Hepatocyte (in vitro differentiated cells): Measurements from ENCODE around the gene UBN1. TPM values are rescaled to one million over a fixed set of nuclear protein-coding genes. Genes with fewer than 3 reads are reported as not detected.

ENCODE experiments used
- DNase-seq: peaks from one replicate; pipeline ENCODE4 v3.0.0-alpha.2; 2016; ENCODE audit warnings: low spot score
- H2AFZ ChIP-seq: fragments of 200-600 bp; sonication (generic); 2 replicates; pipeline ENCODE4 v1.6.0; 2016; ENCODE audit warnings: antibody characterized with exemption, mild to moderate bottlenecking
- H3K27ac ChIP-seq: fragments of 200-600 bp; sonication (generic); 2 replicates; pipeline ENCODE4 v1.5.1; 2016; ENCODE audit warnings: mild to moderate bottlenecking
- H3K27me3 ChIP-seq: fragments of 200-600 bp; sonication (generic); 2 replicates; pipeline ENCODE4 v1.6.1; 2016
- H3K36me3 ChIP-seq: fragments of 200-600 bp; sonication (generic); replicated peaks from 2 replicates; pipeline ENCODE4 v1.5.1; 2016; ENCODE audit warnings: low read depth; ENCODE audit not compliant: insufficient read depth
- H3K4me1 ChIP-seq: fragments of 200-600 bp; sonication (generic); 2 replicates; pipeline ENCODE4 v1.5.1; 2016; ENCODE audit warnings: mild to moderate bottlenecking, moderate library complexity; ENCODE audit not compliant: insufficient read depth
- H3K4me2 ChIP-seq: fragments of 200-600 bp; sonication (generic); 2 replicates; pipeline ENCODE4 v1.6.0; 2016
- H3K4me3 ChIP-seq: fragments of 200-600 bp; sonication (generic); 2 replicates; pipeline ENCODE4 v1.5.1; 2016; ENCODE audit warnings: mild to moderate bottlenecking
- H3K79me2 ChIP-seq: fragments of 200-600 bp; sonication (generic); 2 replicates; pipeline ENCODE4 v1.6.0; 2017; ENCODE audit warnings: mild to moderate bottlenecking
- H3K9me2 ChIP-seq: fragments of 200-600 bp; sonication (generic); replicated peaks from 2 replicates; pipeline ENCODE4 v1.6.0; 2017; ENCODE audit warnings: mild to moderate bottlenecking; ENCODE audit not compliant: insufficient read depth
- H3K9me3 ChIP-seq: fragments of 200-600 bp; sonication (generic); 2 replicates; pipeline ENCODE4 v1.5.1; 2016; ENCODE audit warnings: low read depth, mild to moderate bottlenecking
- H4K20me1 ChIP-seq: fragments of 200-600 bp; sonication (generic); 2 replicates; pipeline ENCODE4 v1.6.0; 2016; ENCODE audit warnings: mild to moderate bottlenecking; ENCODE audit not compliant: insufficient read depth, poor library complexity, severe bottlenecking
- EZH2 ChIP-seq: fragments of 200-600 bp; sonication (generic); IDR thresholded peaks from 2 replicates; pipeline ENCODE4 v1.6.1; 2016; ENCODE audit warnings: antibody characterized with exemption, mild to moderate bottlenecking, borderline replicate concordance
- EZH2phosphoT487 ChIP-seq: fragments of 200-600 bp; sonication (generic); IDR thresholded peaks from one replicate; pipeline ENCODE4 v1.6.1; 2018; ENCODE audit warnings: antibody characterized with exemption, mild to moderate bottlenecking, low read depth, moderate library complexity; ENCODE audit not compliant: unreplicated experiment, severe bottlenecking
- WGBS: methylation state at CpG from one replicate; pipeline ENCODE4 v1.1.6; 2016; ENCODE audit warnings: low lambda C conversion rate; ENCODE audit errors: missing lambda C conversion rate; 5-methylcytosine and 5-hydroxymethylcytosine counted together
- polyA plus RNA-seq: library from polyadenylated mRNA; unstranded; fragments of >200 nt; fragmentation: Nextera tagmentation; extraction: Ambion mirVana; gene quantifications from 2 replicates; pipeline ENCODE4 v1.2.1, GENCODE V29; 2016
- total RNA-seq: library from RNA; depleted of rRNA; stranded (reverse); fragments of >200 nt; gene quantifications from 2 replicates; pipeline ENCODE4 v1.2.3, GENCODE V29; 2014
- TF ChIP-seq, protein P1 (sequence below): fragments of 200-600 bp; sonication (generic); IDR thresholded peaks from 2 replicates; pipeline ENCODE4 v1.5.1; 2016; ENCODE audit warnings: antibody characterized with exemption, mild to moderate bottlenecking; ENCODE audit not compliant: poor library complexity

Gene UBN1
- total and polyA plus RNA-seq, 2 experiments from 2014 or later, result 19.1 to 28.1 TPM

- Histone ChIP-seq H3K27me3 (no peaks in the 10 kb centered on the region), H3K4me3 (no peak overlapping the region), H3K4me1 (peaks cover 3% of the 10 kb centered on the region), H3K4me2 (no peak overlapping the region), H3K9me3 (no peaks in the 10 kb centered on the region), H3K27ac (no peak overlapping the region), H3K79me2 (peaks cover 14% of the 10 kb centered on the region), H2AFZ (no peak overlapping the region), H3K9me2 (no peaks in the 10 kb centered on the region), H3K36me3 (no peaks in the 10 kb centered on the region), H4K20me1 (no peaks in the 10 kb centered on the region)
- TF ChIP-seq EZH2phosphoT487, result no peak
- TF ChIP-seq, protein P1, sequence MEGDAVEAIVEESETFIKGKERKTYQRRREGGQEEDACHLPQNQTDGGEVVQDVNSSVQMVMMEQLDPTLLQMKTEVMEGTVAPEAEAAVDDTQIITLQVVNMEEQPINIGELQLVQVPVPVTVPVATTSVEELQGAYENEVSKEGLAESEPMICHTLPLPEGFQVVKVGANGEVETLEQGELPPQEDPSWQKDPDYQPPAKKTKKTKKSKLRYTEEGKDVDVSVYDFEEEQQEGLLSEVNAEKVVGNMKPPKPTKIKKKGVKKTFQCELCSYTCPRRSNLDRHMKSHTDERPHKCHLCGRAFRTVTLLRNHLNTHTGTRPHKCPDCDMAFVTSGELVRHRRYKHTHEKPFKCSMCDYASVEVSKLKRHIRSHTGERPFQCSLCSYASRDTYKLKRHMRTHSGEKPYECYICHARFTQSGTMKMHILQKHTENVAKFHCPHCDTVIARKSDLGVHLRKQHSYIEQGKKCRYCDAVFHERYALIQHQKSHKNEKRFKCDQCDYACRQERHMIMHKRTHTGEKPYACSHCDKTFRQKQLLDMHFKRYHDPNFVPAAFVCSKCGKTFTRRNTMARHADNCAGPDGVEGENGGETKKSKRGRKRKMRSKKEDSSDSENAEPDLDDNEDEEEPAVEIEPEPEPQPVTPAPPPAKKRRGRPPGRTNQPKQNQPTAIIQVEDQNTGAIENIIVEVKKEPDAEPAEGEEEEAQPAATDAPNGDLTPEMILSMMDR, result no peak
- TF ChIP-seq EZH2, result no peak
- WGBS, result 93% methylated on average over 10 of the region's 12 CpGs
- no peak for DNase-seq
These were observed 63.5 kb downstream of the UBN1 start for GRCh38 chr16:4910828-4911227.

DNA sequence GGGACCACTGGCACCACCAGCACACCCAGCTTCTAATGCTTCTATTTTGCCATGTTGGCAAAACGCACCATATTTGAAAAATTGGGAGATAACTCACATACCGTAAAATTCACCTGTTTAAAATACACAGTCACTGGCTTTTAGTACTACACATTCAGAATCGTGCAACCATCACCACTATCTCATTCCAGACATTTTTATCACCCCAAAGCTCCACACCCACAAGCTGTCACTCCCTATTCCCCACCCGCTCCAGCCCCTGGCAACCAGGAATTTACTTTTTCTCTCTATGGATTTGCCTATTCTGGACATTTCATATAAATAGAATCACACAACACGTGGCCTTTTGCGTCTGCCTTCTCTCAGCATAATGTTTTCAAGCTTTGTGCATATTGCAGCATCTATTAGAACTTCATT lies 64.7 kb downstream of the UBN1 start:
- TF ChIP-seq EZH2 (no peak), EZH2phosphoT487 (no peak)
- TF ChIP-seq, protein P1, result no peak
- no peaks in the 10 kb centered on the region for H3K27me3 ChIP-seq
- no peaks in the 10 kb centered on the region for H3K36me3 ChIP-seq
- H3K4me1 ChIP-seq, result peaks cover 4% of the 10 kb centered on the region
- DNase-seq, result no peak
- no peaks in the 10 kb centered on the region for H3K9me3 ChIP-seq
- H3K9me2 ChIP-seq, result no peaks in the 10 kb centered on the region
- H2AFZ ChIP-seq, result no peak overlapping the region
- H3K4me2 ChIP-seq, result no peak overlapping the region
- WGBS, result 75% methylated on average over 6 of the region's 6 CpGs
- H3K79me2 ChIP-seq, result peaks cover 24% of the 10 kb centered on the region
- H4K20me1 ChIP-seq, result no peaks in the 10 kb centered on the region
- H3K27ac ChIP-seq, result peak overlapping the region; percentile 63
- no peak overlapping the region for H3K4me3 ChIP-seq

GRCh38 chr16:4913130-4913773 lies 66.0 kb downstream of the UBN1 start:
- Histone ChIP-seq H3K27me3 (no peaks in the 10 kb centered on the region), H3K4me2 (no peak overlapping the region), H4K20me1 (no peaks in the 10 kb centered on the region), H3K4me3 (no peak overlapping the region), H3K9me2 (no peaks in the 10 kb centered on the region), H3K79me2 (peaks cover 27% of the 10 kb centered on the region), H3K36me3 (no peaks in the 10 kb centered on the region), H3K4me1 (peaks cover 16% of the 10 kb centered on the region), H2AFZ (no peak overlapping the region), H3K27ac (no peak overlapping the region), H3K9me3 (no peaks in the 10 kb centered on the region)
- TF ChIP-seq EZH2phosphoT487 (no peak), EZH2 (no peak)
- TF ChIP-seq, protein P1, result no peak
- DNase-seq, result no peak
- 79% methylated on average over 7 of the region's 7 CpGs for WGBS
